Stimulated activated naive CD4-positive, alpha-beta T cell treated with Interleukin-2 at 50 U/mL for 16 hours (primary cell): ENCODE measurements around the gene CDCA5.
A peak's percentile ranks its signal among the peaks of the same experiment; 100 is the strongest.

Experiments
- DNase-seq: peaks from one replicate; lab custom pipeline; 2025; lab: John Stamatoyannopoulos, UW

Gene CDCA5, protein sequence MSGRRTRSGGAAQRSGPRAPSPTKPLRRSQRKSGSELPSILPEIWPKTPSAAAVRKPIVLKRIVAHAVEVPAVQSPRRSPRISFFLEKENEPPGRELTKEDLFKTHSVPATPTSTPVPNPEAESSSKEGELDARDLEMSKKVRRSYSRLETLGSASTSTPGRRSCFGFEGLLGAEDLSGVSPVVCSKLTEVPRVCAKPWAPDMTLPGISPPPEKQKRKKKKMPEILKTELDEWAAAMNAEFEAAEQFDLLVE

DNA sequence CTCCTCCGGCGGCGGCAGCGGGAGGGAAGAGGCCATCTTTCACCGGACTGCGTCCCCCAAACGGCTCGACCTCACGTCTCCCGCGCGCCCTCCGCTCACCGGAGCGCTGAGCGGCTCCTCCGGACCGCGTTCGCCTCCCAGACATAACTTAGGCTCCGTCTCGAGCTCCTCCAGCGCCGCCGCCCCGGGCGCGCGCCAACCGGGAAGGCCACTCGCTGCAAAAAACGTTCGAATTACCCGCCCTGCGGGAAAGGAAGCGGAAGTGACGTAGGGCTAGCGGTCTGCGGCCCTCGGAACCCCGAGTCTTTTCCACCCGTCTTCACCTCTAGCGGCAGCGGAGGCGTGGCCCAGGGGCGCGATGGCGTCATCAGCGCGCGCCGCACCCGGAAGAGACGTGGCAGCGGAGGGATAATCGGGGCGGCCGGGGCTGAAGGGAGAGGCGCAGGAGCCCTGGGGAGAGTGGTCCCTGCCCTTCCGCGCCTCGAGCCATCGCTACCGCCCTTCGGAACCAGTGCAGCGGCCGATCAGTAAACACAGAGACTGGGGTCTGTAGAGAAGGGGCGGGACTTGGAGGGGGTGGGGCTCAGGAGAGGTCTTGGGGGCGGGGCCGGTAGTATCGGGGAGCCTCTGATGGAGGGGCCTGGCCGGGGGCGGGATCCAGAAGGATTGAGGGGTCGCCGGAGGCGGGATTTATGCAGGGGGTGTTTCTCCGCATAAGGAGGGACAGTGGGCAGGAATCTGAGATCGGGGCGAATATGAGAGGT is at the start of gene CDCA5, which contains the start of gene ZFPL1:
TSS of gene CDCA5 (minus strand) at position 207 of the 764 bp plus-strand sequence. CDS start at position 145, 62 bp downstream.
TSS of gene ZFPL1 (plus strand) at position 389 of the 764 bp plus-strand sequence. CDS start 477 bp downstream, outside the sequence.
- peak; percentile 92 for DNase-seq

DNA sequence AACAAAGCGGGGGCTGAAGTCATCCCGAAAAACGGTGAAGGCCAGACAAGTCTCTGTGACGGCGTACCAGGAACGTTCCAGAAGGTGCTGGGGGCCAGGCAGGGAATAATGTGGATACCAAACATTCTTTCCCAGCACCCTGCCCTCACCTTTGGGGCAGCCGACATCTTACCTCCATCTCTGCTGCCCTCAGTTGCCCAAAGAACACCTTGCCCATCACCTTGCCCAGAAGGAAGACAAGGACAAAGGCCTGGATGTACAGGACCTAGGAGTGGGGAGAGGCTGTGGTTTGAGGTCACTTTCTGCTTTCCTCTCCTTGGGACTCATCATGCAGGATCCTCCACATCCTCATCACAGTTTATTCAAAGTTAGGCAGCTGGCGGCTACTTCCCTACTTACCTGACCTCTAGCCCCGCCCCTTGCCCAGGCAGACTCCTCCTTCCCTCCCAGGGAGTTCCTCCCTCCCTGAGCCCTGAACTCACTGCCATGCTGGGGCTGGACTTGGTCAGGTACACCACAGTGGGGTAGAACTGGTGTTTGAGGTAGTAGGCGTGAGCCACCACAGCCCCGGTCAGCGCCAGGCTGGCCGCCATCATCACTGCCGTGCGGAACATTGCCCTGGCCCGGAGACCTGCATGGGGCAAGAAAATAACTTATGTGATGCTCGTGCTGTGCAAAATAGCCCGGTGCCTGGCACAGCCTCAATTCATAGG is 49.3 kb upstream of the CDCA5 start:
- peak; percentile 40 for DNase-seq

DNA sequence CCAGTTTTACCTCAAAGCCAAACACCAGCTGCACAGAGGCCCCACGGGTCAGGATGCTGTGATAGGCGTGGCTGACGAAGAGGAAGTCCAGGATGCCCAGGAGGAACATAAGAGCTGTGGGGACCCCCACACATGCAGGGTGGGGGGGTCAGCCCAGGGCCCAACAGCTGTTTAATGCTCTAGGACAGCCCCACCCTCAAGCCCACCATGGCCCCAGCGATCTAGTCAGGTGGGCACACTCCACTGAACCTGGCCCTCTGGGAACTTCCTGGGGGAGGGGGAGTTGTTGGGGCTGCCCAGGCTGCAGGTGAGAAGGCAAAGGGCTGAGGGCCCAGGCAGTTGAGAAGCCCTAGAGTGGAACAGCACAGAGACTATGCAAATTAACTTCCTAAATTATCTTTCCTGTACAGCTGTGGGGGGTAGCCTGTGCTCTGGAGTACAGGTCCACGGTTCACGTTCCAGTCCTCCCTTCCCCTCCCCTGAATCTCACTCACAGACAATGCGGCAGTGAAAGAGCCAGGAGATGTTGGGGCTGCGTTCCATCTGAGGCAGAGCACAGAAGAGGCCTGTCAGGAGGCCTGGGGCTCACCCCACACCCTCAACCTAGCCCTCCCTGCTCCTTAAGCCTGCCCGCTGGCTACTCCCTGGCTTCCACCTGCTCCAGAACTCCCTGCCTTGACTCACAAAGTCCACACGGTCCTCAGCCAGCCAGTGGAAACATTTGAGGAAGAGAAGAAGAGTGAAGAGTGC is 48.6 kb upstream of the CDCA5 start:
- DNase-seq = no peak

DNA sequence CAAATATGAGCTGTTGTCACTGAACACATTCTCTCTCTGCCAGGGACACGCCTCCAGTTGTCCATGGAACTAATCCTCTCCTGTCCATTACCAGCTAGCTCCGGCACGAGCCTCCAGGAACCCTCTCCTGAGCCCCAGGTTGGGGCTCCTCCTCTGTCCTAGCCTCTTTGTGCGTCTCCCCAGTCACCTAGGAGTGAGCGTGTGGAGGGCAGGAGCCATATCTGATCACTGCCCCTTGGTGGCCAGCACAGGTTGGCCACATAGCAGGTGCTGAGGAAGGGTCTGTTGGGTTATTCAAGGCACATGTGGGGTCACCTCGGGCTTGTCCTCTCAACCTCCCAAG is 48.0 kb upstream of the CDCA5 start:
- DNase-seq = no peak

DNA sequence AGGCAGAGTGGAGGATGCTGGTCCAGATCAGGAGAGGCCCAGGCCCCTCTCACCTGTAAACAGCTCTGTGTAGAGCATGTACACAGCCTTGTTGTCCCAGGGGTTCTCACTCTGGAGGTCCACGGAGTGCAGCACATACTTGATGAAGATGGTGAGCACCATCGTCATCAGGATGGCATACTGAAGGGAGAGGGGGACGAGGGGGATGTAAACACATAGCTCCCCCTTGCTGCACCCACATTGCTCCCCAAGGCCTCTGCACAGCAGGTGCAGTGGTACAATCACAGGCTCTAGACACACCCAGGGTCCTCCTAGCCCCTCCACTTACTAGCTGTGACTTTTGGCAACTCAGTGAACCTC is 47.6 kb upstream of the CDCA5 start:
- DNase-seq = no peak

DNA sequence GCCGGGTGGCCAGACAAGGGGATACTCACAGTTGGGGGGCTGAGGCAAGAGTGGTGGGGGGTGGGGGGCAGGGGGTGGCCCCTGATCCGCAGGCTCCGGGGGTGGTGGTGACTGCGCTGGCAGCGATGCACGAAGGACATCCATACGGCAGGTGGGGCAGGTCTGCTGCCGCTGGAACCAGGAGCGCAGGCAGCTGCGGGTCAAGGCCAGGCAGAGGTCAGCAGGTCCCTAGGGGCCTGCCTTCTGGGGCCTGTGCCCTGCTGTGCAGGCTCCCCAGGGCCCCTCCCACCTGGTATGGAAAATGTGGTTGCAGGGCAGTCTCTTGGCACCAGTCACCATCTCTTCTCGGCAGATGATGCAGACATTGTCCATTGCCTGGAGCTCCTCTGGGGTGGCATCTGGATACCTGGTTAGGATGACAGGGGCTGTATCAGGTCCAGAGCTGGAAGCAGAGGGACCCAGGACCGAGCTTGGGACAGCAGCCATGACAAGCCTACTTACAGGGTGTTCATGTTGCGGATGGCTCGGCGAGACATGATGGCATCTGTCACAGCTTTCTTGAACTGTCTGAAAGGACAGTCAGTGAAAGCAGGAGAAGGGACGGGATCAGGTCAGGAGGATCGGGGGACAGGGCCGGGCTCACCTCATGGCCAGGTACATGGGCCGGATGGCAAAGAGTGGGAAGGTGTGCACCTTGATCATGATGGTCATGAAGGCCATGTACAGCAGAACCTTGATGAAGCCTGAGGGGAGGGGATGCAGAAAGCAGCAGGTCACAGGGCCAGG is 47.0 kb upstream of the CDCA5 start:
- no peak for DNase-seq

DNA sequence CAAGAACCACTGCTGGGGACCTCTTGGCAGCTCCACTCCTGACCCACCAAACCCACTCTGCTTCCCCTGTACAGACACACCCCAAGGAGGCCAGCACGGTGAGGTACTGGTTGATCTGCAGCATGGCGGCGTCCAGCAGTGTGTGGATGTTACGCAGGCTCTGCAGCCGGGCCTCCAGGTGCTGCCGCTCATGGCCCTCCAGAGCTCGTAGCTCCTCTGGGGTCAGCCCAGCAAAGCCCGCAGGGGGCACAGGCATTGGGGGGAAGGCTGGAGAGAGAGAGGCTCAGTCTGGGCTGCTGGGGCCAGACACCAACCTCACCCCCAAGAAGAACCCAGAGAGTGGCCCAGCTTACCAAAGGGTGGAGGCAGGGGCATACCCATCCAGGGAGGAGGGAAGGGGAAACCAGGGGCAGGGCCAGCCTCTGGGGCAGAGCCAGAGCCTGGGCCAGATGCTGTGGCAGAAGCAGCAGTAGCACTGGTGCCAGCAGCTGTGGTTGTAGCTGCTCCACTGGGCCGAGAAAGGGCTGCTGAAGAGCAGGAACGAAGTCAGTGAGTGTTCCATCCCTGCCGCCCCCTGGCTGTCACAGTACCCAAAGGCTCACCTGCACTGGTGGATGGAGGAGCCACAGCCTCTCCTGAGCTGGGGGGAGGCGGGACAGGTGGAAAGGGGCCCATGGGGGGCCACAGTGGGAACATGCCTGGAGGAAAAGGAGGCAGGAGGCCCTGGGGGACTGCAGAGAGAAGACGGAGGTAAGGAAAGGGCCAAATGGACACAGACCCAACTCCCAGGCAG is 46.0 kb upstream of the CDCA5 start:
- DNase-seq = no peak

DNA sequence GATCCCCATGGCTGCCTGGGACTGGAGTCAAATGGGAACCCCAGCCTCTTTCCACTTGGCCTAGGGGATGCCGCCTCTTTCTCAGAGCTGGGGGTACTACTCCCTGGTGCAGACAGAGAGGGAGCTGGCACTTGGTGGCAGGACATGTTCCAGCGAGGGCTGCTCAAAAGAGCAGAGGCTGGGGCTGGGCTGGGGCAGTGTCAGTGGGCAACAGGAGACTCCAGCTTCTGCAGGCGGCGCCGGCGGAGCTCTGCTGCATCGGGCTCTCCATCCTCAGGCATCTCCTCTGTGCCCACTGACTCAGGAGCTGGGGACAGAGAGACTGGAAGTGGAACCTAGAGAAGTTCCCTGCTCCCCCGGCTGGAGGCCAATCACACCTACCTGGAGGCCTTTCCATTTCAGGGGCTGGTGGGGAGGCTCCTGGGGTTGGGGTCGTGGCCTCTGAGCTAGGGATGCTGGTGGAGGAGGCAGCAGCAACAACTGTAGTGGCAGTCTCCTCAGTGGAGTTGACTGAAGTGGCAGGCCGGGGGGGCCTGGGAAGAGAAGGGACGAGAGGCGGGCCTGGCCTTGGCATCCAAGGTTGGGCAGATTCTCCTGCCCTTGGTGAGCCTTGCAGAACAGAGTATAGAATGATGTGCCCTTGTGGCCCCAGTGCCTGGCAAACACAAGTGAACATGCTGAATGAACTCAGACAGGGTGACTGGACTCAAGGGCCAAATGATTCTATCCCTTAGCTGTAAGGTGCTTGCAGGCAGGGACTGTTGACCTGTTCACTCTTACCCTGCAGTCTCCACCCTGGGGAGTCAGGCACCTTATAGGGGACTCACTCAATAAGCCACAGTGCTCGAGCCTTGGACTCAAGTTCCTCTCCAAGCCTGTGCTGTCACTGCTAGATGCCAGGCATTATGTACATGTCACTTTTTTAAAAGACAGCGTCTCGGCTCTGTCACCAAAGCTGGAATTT is 44.6 kb upstream of the CDCA5 start:
- no peak for DNase-seq

DNA sequence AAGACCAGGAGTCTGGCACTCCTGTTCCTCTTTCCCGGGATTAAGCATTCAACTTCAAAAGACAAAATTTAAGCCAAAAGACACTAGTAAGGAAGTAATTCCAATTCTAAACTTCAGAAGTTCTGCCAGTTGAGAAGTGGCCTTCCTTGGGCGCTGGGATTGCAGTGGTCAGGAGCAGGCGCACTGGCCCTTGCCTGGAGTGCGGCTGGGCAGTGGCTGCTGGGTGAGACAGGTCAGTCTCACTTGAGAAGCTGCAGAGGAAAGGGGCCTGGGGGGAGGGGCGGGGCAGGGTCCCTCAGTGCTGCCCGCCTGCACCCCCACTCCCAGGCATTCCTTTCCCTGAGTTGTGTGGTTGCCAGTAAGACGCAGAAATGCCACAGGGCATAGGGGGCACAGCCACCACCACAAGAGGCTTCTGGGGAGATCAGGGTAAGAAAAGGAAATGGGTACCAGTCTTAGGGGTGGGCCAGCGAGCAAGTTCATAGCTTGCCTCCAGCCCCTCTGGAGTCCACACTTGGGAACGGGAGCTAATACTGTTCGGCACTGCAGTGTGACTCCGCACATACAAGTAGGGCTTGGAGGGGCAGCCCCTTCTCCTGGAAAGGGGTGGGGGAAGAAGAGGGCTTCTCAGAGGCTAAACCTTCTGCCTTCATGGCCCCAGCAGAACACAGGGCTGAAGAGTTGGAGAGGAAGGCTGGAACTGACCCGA is 43.8 kb upstream of the CDCA5 start:
- DNase-seq = no peak

DNA sequence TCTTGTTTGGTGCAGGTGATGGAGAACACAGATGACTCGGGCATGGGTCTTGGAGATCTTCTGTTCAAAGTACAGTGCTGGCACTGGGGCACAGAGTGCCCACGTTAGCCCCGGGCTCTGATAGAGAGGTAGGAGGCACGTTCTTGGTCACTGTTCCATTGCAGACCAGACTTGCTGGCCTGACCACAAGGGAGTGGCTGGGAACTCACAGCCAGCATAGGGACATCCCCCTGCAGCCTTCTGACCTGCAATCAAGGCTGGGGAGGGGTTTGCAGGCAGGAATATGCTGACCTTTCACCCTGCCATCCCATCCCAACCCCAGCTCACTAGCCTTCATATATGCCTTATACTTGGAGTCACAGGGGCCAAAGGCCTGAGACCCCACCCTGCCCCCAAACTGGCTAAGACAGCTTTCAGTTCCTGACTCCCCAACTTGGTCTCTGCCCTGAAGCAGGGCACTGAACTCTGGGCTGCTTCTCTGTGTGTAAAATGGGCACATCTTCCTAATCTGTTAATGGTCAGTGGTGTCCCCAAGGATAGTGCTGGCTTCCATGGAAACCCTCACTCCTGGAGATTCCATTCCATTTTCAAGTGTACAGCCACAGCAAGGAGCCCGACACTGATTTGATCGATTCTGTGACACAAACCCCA is 42.9 kb upstream of the CDCA5 start:
- DNase-seq = no peak

DNA sequence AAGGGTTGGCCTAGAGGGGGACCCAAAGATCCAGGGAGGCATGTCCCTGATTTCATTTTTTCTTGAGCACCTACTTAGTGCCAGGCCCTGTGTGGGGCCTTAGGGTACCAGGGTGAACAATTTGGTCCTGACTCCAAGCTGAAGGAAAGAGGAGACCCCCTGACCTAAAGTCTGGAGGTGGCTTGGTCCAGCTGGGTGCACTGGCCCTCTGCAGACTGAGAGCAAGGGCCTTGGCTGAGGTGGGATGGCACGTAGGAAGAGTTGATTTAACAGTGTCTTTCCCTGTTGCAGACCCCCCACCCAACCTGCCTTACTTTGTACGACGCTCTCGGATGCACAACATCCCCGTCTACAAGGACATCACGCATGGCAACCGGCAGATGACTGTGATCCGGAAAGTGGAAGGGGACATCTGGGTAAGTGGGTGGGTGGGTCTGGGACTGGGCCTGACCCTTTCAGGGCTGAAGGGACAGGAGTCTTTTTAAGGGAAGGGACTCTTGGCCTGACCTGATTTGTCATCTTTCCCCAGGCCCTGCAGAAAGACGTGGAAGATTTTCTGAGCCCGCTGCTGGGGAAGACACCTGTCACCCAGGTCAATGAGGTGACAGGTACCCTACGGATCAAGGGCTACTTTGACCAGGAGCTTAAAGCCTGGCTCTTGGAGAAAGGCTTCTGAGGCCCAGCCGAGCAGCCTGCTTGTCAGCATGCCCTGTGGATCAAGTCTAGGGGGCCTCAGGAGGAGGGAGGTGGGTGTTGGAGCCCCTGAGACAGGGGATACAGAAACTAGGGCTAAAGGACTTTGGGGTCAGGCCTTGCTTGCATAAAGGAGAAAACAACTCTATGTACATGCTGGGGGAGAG is 41.6 kb upstream of the CDCA5 start:
- DNase-seq = no peak

DNA sequence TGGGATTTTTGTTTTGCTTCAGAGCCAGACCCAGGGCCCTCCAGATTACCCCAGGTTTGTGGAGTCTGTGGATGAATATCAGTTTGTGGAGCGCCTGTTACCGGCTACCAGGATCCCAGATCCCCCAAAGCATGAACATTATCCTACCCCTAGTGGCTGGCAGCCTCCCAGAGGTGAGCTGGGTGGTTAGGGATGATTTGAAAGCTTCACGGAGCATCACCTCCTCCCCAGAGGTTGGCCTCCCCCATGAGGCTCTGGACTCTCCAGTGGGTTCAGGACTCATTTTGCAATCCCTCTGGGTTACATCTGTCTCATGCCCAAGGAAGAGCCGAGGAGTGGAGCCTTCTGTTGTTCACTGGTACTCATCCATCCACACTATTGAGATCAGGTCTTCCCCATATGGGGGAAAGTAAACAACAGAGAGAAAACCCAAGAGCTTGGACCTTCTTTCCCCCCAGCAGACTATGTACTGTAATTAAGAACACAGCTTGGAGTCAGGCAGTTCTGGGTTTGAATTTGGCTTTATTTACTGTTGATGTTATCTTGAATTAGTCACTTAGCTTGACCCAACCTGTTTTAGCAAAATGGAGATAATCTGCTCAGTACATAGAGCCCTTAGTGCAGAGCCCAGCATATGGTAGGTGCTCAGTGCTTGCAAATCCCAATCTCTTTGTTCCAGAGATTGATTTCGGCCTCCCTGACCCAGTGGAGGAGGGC is 40.8 kb upstream of the CDCA5 start:
- no peak for DNase-seq

DNA sequence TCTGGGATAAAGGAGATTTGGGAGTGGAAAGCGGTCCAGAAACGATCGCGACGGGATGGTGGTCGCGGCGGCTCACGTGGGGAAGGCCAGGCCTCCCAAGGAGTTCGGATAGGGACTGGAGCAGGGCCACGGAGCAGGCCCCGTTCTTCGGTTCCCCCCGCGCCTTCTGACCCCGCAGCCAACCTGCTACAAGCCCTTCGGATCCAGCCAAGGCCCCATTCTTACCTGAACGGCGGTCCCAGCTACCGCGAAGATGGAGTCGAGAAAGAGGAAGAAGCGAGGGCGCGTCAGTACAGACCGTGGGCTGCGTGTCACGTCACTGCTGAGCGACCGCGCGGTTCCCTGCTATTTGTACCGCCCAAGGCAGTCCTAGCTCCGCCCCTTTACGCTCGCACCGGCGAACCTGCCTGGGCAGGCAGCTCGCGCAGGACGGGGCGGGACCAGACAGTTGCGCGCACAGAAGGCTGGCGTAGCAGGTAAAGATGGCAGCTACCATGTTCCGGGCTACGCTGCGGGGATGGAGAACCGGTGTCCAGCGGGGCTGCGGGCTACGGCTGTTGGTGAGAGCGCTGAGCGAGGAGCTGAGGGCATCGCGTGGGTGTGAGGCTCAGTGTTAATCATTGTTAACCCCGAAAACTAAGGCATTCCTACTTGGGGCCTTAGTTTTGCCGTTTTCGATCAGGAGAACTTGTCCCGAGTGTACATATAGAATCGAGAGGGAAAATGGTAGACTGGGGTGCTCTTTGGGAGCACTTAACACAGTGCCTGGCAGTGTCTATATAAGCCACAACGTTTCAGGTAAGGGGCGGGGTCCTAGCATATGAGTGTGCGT is 38.2 kb upstream of the CDCA5 start, which contains the start of the genes FAU and MRPL49:
TSS of gene FAU (minus strand) at position 270 of the 832 bp plus-strand sequence. CDS start 321 bp downstream, outside the sequence.
TSS of gene MRPL49 (plus strand) at position 457 of the 832 bp plus-strand sequence. CDS start at position 483, 26 bp downstream.
- peak; percentile 99 for DNase-seq

DNA sequence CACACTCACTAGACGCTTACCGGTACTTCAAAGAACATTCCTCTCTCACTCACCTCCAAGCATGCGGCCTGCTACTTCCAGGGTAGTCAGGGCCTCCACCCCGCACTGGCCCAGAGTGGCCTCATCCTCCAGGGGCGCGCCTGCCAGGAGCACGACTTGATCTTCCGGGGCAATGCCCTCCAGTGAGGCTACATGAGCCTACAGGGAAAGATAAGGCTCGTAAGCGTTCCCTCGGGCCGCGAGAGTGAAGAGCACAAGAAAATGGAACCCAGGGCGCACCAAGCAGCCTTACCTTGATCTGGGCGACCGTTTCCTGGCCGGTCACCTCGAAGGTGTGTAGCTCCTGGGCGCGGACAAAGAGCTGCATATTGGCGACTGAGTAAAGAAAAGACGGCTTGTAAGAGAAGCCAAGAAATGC is 37.6 kb upstream of the CDCA5 start:
- DNase-seq = peak; percentile 16

DNA sequence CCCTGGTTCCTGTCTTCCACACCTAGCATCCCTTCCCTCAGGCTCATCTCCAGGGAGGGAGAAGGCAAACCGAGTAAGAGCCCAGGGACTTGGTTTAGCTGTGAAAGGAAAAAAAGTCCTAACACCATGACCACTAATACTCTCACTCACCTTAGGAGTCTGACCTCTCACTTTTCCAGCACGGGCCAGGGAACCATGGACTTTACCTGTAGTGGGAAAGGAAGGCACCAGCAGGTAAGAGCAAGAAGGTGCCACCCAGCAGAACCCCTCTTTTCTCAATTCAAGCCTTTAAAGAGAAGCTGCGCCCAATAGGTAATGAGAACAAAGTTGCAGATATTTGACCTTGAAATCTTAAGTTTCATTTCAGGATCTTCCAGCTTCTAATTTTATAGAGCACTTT is 37.0 kb upstream of the CDCA5 start:
- no peak for DNase-seq

DNA sequence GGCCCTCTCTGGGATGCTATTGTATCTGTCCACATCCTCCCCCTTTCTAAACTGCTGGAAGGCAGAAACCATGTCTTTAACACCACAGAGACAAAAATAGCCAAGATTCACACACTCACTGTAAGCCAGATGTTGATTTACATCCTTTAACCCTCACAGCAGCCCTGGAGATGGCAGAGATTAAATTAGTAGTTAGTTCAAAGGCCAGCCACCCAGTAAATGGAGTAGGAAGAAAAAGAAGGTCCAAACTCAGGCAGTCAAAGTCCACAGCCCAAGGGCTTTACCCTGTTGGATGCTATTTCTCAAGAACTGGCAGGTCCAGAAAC is 35.8 kb upstream of the CDCA5 start:
- DNase-seq = no peak
